CD4-positive, alpha-beta T cell treated with Interferon gamma for 1 hour (primary cell): ENCODE results near the gene ZNF431.
"Not testable (repeated sequence)": the region's sequence is repeated elsewhere in the genome, so short reads cannot be mapped to it uniquely, and the experiment has no call there.

Experiments used
- DNase-seq: peaks from one replicate; pipeline ENCODE4 v3.0.0-alpha.2; 2020

ZNF431 gene

DNA sequence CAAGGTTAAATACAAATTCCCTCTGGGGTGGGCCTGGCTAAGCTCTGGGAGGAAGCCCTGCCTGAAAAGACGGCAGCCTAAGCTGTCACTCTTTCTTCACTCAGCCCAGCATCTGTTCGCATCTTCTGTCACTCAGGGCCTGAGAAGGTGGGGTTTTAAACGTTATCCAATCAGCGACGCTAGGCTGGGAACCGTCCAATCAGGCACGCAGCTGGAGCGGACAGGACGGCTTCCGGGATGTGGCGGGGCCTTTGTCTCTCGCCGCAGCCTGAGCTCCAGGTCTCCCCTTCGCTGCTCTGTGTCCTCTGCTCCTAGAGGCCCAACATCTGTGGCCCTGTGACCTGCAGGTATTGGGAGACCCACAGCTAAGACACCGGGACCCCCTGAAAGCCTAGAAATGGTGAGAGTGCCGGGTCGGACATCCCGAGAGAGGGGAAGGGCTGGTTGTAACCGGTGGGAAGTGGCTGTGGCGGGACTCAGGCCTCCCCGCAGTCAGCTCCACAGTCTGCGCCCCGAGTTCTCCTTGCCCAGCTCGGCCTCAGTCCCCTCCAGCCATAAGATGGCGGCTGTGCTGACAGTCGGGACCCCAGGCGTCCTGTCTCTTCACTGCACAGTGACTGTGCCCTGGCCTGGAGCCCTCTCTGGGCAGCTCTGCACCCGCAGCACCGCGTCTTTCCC, at the start of gene ZNF431:
TSS of gene ZNF431 (plus strand) at position 254 of the 678 bp plus-strand sequence. CDS start at position 398, 144 bp downstream.
- peak; percentile 92 for DNase-seq

DNA sequence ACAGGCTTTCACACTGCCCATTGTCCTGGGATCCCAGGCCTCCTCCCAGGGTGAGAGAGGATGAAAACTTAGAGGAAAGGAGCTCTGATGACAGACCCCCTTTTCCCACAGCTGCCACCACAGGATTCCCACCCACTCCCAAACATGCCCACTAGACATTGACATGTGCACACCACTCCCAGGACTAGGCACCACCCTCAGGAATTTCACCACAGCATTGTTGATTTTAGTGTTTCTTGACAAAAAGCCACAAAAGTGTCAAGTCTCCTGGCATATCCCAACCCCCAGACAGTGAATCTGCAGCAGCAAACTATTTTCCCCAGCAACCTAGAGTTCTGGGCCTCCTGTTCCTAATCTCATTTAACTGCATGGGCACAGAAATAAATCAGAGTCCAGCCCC, 49.7 kb upstream of the ZNF431 start:
- no peak for DNase-seq

DNA sequence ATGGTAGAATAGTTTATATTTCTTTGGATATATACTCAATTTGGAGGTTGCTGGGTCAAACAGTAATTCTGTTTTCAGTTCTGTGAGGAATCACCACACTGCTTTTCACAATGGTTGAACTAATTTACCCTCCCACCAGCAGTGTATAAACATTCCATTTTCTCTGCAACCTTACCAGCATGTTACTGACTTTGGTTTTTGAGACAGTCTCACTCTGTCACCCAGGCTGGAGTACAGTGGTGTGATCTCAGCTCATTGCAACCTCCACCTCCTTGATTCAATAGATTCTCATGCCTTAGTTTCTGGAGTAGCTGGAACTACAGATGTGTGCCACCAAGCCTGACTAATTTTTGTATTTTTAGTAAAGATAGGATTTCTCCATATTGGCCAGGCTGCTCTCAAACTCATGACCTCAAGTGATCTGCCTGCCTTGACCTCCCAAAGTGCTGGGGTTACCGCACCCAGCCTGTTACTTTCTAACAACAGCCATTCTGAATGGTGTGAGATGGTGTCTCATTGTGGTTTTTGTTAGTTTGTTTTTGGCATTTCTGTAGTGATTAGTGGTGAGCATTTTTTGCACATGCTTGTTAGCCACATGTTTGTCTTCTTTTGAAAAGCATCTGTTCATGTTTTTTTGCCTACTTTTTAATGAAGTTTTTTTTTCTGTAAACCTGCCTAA, 47.4 kb upstream of the ZNF431 start:
- no peak for DNase-seq

GRCh38 chr19:21098291-21098690, 43.5 kb upstream of the ZNF431 start:
- no peak for DNase-seq

DNA sequence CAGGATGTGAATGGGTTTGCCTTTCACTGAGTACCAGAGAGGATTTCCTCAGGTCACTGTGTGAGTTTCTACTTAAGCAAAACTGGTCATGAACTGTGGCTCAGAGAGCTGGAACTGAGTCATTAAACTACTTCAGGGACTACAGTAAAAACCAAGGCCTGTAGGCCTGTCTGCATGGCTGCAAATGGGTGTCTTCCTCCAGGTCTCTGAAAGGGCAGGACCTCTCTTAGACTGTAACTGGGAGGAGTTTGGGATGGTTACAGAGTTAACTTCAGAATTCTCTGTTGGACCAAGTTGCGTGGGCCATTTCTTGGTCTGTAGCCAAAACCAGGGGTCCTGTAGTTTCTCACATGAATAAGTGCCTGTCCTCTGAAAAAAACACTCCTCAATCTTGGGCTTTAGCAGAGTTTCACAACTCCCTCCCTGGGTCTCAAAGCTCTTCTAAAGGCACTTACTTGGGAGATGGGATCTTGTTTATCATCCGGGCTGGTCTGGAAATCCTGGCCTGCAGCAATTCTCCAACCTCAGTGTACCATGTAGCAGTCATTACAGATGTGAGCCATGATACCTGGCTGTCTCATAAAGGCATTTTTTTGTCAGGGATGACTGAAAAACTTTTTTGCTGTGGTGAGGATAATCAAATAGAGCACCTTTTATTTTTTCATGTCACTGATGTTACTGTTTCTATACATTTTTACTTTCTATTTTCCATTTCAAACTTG, 40.2 kb upstream of the ZNF431 start:
- DNase-seq, result no peak

GRCh38 chr19:21109116-21109515, 32.7 kb upstream of the ZNF431 start:
- no peak for DNase-seq

DNA sequence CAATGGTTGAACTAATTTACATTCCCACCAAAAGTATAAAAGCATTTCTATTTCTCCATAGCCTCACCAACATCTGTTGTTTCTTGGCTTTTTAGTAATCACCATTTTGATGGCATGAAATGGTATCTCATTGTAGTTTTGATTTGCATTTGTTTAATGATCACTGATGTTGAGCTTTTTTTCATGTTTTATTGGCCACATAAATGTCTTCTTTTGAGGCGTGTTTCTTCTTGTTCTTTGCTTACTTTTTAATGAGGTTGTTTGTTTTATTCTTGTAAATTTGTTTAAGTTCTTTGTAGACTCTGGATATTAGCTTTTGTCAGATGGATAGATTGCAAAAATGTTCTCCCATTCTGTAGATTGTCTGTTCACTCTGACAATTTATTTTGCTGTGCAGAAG, 31.7 kb upstream of the ZNF431 start:
- no peak for DNase-seq

- DNase-seq, result no peak
Observed at GRCh38 chr19:21115430-21115829, 26.4 kb upstream of the ZNF431 start.

- no peak for DNase-seq
Observed at GRCh38 chr19:21117041-21117907, 24.6 kb upstream of the ZNF431 start.

- no peak for DNase-seq
Observed at GRCh38 chr19:21126078-21126477, 15.8 kb upstream of the ZNF431 start.

GRCh38 chr19:21127001-21127400, 14.8 kb upstream of the ZNF431 start:
- DNase-seq, result no peak

GRCh38 chr19:21127898-21128297, 13.9 kb upstream of the ZNF431 start:
- no peak for DNase-seq

DNA sequence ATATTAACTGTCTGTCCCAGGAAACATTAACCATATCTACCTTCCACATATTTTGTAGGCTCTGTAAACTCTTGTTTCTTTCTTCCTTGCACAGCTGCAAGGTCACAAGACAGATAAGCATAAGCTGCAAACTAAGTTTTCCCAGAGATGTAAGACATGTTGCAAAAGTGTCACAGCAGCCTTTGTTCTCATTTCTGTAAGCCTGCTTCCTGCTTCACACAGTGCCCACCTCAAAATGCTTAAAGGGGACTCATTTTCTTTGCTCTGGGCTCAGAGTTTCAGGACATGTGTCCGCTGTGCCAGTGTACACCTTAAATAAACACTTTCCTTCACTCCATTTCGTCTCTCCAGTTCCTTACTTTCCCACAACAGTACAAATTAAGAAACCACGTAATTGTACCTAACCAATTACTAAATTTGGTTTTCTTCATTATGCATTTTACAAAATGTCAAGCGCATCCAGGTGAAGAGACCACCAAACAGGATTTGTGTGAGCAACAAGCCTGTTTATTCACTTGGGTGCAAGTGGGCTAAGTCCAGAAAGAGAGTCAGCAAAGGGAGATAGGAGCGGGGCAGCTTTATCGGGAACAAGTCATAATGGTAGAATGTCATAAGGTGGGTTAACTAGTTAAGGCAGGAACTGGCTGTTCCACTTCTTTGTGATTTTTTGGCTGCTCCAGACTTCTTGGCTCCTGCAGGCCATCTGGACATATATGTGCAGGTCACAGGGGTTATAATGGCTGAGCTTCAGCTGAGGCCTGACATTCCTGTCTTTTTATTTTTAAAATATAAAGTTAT, 12.7 kb upstream of the ZNF431 start:
- DNase-seq, result no peak

GRCh38 chr19:21130097-21130775, 11.6 kb upstream of the ZNF431 start:
- no peak for DNase-seq

GRCh38 chr19:21133633-21134032, 8.2 kb upstream of the ZNF431 start:
- no peak for DNase-seq

GRCh38 chr19:21134934-21135366, 6.9 kb upstream of the ZNF431 start:
- no peak for DNase-seq

GRCh38 chr19:21135433-21135832, 6.4 kb upstream of the ZNF431 start:
- no peak for DNase-seq

DNA sequence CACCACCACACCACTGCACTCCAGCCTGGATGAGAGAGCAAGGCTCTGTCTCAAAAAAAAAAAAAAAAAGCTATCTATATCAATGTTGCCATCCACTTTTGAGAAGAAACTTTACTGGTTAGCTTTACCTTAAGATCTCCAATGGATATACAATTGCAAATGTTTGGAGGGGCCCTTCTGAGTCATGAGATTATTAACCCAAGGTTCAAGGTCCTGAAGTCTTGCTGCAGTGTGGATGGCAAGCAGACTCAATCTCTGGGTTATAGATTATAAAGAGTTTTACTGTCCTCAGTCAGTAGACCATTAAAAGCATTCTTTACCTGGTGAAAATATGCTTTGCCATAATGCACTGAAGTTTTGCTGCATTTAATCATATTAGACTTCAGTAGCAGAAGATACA, 3.7 kb upstream of the ZNF431 start:
- DNase-seq, result no peak

GRCh38 chr19:21141006-21141405, 834 bp upstream of the ZNF431 start:
- DNase-seq, result not testable (repeated sequence)

DNA sequence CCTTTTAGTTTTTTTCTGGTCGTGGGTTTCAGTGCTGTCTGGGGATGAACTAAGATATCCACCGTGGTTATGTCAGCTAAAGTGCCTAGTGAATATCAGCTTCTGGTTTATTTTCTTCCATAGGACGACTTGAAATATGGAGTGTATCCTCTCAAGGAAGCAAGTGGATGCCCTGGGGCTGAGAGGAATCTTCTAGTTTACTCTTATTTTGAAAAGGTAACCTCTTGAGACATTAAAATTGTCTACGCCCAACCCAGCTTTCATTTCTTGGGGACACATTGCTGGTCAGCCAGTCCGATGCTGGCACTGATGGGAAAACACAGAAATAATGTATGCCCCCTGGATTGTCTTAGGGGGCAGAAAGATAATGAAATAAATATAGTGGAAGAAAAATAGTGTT, 1.6 kb downstream of the ZNF431 start:
- no peak for DNase-seq

DNA sequence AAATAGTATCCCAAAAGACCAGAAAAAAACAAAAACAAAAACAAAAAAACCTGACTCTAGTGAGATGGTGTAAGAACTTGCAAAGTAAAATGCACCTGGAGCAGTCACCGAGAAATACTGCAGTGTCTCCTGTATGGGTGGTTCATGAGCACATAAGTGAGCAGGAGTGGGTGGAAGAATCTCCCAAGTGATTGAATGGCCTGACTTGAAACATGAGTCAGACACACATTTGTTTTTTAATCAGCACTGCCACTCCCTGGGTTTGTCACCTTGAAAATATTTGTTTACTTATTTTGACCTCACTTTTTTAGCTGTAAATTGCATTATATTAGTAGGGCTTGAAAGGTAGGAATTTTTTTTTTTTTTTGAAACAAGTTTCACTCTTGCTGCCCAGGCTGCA, 2.0 kb downstream of the ZNF431 start:
- no peak for DNase-seq

GRCh38 chr19:21147540-21147939, 5.7 kb downstream of the ZNF431 start:
- no peak for DNase-seq
